T-helper 2 cell treated with Interferon-gamma antibody and Interleukin-4, amounts not matched to agents 5 μg/mL and 100 μg/mL, for 36 hours (primary cell): ENCODE data around the gene MGA.
"Not testable (repeated sequence)": the region's sequence is repeated elsewhere in the genome, so short reads cannot be mapped to it uniquely, and the experiment has no call there.

Experiments
- DNase-seq: peaks from one replicate; pipeline ENCODE4 v3.0.0; 2021; ENCODE audit warnings: low spot score
- H3K27ac Mint-ChIP-seq: one replicate; pipeline ENCODE4 v1.8.0; 2021; ENCODE audit warnings: mild to moderate bottlenecking, mixed read lengths
- H3K27me3 Mint-ChIP-seq: one replicate; pipeline ENCODE4 v1.8.0; 2021; ENCODE audit warnings: low read depth, mixed read lengths
- H3K36me3 Mint-ChIP-seq: one replicate; pipeline ENCODE4 v1.8.0; 2021; ENCODE audit warnings: low read depth, mixed read lengths
- H3K4me1 Mint-ChIP-seq: one replicate; pipeline ENCODE4 v1.8.0; 2021; ENCODE audit warnings: low read depth, mixed read lengths
- H3K4me3 Mint-ChIP-seq: one replicate; pipeline ENCODE4 v1.8.0; 2022; ENCODE audit warnings: mild to moderate bottlenecking, moderate library complexity, mixed read lengths
- H3K9me3 Mint-ChIP-seq: one replicate; pipeline ENCODE4 v1.8.0; 2021; ENCODE audit warnings: mixed read lengths

The MGA gene

DNA sequence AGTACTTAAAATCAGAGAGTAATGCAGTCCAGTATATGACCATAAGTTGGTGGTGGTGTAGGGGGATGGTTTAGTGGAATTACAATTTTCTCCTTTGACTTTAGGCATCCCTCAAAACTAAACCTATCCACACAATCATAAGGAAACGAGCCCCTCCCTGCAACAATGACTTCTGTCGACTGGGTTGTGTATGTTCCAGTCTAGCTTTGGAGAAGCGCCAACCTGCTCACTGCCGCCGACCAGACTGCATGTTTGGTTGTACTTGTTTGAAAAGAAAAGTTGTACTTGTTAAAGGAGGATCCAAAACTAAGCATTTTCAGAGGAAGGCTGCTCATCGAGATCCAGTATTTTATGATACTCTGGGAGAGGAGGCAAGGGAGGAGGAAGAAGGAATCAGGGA, 52.8 kb downstream of the MGA start:
- Mint-ChIP-seq H3K27me3 (no peaks in the 10 kb centered on the region), H3K4me3 (no peak overlapping the region), H3K36me3 (peaks cover 23% of the 10 kb centered on the region), H3K27ac (no peak overlapping the region), H3K4me1 (no peaks in the 10 kb centered on the region), H3K9me3 (no peaks in the 10 kb centered on the region)
- DNase-seq = no peak

DNA sequence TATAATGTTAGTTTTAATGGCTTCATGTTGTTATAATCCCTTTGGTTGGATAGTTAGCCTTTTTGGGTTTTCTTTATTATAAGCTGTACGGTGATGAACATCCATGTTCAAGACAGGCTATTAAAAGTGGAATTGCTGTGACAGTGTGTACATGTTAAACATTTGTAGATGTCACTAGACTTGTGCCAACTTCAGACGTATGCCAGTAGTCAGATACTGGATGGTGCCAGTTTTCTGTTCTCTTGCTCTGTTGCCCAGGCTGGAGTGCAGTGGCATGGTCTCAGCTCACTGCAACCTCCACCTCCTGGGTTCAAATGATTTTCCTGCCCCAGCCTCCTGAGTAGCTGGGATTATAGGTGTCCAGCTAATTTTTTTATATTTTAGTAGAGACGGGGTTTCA, 54.1 kb downstream of the MGA start:
- Mint-ChIP-seq H3K9me3 (no peaks in the 10 kb centered on the region), H3K4me3 (no peak overlapping the region), H3K27me3 (no peaks in the 10 kb centered on the region), H3K36me3 (peaks cover 21% of the 10 kb centered on the region), H3K4me1 (no peaks in the 10 kb centered on the region), H3K27ac (no peak overlapping the region)
- DNase-seq = no peak

DNA sequence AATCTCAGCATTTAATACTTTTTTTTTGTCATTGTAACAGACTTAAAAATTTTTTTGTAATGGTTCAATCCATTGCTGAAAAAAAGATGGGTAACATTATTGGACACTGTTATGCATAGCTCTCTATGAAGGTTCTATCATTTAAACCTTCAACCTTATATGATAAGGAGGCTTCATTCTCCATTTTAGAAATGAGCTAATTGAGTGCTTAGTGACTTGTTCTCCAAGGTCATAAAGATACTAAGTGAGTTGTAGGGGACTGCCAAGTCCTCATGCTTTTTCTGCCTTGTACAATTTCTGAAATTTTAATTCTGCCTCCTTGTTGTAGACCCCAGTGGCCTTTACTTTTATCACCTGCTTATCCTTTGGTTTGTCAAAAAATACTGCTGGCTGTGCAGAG, 56.7 kb downstream of the MGA start:
- Mint-ChIP-seq H3K4me1 (no peaks in the 10 kb centered on the region), H3K27me3 (no peaks in the 10 kb centered on the region), H3K9me3 (no peaks in the 10 kb centered on the region), H3K27ac (no peak overlapping the region), H3K36me3 (peaks cover 10% of the 10 kb centered on the region), H3K4me3 (no peak overlapping the region)
- no peak for DNase-seq

DNA sequence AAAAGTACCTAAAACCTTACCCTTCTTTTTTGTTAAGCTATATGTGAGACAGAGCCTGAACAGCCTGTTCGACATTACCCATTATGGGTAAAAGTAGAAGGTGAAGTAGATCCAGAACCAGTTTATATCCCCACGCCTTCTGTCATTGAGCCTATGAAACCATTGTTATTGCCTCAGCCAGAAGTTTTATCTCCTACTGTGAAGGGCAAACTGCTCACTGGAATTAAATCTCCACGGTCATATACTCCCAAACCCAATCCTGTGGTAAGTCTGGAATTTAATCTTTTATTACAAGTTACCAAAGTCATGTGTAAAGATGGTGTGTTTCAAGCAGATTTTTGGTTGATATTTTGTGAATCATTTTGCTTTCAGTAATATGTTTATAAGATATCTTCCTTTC, 66.9 kb downstream of the MGA start:
- Mint-ChIP-seq H3K27me3 (no peaks in the 10 kb centered on the region), H3K4me1 (peaks cover 3% of the 10 kb centered on the region), H3K9me3 (no peaks in the 10 kb centered on the region), H3K36me3 (peaks cover 5% of the 10 kb centered on the region), H3K27ac (no peak overlapping the region), H3K4me3 (no peak overlapping the region)
- DNase-seq = no peak

DNA sequence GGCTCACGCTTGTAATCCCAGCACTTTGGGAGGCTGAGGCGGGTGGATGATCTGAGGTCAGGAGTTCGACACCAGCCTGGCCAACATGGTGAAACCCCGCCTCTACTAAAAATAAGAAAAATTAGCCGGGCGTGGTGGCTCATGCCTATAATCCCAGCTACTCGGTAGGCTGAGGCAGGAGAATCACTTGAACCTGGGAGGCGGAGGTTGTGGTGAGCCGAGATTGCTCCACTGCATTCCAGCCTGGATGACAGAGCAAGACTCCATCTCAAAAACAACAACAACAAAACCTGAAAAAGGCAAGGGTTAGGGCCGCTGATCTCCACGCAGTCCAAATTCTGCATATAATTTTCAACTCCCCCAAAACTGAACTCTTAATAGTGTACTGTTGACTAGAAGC, 67.9 kb downstream of the MGA start:
- H3K36me3 Mint-ChIP-seq = not testable (repeated sequence)

DNA sequence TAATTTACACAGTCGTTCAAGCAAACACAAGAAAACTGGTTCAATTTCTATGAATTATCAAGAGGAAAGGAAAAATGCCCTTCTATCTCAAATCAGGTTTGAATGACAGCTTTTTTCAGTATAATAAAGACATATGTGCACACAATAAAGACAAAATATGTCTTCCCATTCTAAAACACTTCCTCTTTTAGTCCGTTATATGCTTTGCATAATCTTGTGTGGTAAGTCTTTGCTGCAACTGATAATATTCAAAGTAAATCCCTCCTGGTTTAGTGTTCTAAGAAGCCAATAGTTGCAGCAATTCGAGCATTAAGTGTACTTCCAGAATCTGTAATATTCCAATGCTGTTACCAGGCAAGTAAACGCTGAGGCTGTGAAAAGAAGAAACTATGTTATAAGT, 70.3 kb downstream of the MGA start:
- Mint-ChIP-seq H3K4me3 (no peak overlapping the region), H3K36me3 (peaks cover 12% of the 10 kb centered on the region), H3K9me3 (no peaks in the 10 kb centered on the region), H3K27me3 (no peaks in the 10 kb centered on the region), H3K4me1 (peaks cover 2% of the 10 kb centered on the region), H3K27ac (no peak overlapping the region)
- DNase-seq = no peak

More for the DNA sequence above, 67.9 kb downstream of the MGA start:
- H3K9me3 Mint-ChIP-seq, H3K27ac Mint-ChIP-seq, DNase-seq, H3K27me3 Mint-ChIP-seq, H3K4me3 Mint-ChIP-seq, H3K4me1 Mint-ChIP-seq: not testable (repeated sequence)

DNA sequence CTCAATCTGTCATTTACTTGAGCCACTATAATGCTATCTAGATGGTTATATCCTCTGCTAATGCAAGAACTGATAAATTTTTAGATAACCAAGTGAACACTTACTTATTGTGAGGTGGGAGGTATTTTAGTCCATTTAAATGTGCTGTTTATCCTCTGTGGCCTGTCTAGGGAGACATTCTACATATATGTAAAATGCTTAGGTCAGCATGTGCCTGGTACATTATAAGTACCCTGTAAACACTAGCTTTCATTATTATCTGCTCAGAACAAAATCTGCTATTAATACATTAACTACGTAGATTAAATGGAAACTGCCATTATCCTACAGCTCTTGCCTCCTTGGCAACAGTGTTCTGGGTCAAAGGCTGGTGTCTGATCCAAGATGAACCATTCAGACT, 72.3 kb downstream of the MGA start:
- no peak overlapping the region for H3K4me3 Mint-ChIP-seq
- H3K27me3 Mint-ChIP-seq = no peaks in the 10 kb centered on the region

DNA sequence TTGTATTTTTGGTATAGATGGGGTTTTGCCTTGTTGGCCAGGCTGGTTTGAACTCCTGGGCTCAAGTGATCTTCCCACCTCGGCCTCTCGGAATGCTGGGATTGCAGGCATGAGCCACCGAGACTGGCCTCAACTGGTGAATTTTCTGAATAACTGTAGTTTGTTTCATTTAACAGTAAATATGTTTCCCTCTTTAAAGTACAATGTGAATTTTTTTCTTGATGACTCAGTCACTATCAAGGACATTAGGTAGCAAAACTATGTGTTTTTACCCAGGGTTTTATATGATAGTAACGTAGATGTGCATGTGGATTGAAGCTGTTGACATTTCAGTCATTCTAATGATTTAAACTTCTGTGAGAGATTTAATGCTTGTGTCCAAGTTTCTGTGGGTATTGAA, 73.9 kb downstream of the MGA start:
- no peak overlapping the region for H3K27ac Mint-ChIP-seq
- no peaks in the 10 kb centered on the region for H3K9me3 Mint-ChIP-seq
- peaks cover 25% of the 10 kb centered on the region for H3K36me3 Mint-ChIP-seq
- no peaks in the 10 kb centered on the region for H3K27me3 Mint-ChIP-seq
- DNase-seq = no peak
- H3K4me1 Mint-ChIP-seq = peaks cover 2% of the 10 kb centered on the region
- H3K4me3 Mint-ChIP-seq = no peak overlapping the region

More for the DNA sequence above, 72.3 kb downstream of the MGA start:
- H3K9me3 Mint-ChIP-seq = no peaks in the 10 kb centered on the region
- no peak overlapping the region for H3K27ac Mint-ChIP-seq
- H3K36me3 Mint-ChIP-seq = peaks cover 17% of the 10 kb centered on the region
- peaks cover 2% of the 10 kb centered on the region for H3K4me1 Mint-ChIP-seq
- DNase-seq = no peak

DNA sequence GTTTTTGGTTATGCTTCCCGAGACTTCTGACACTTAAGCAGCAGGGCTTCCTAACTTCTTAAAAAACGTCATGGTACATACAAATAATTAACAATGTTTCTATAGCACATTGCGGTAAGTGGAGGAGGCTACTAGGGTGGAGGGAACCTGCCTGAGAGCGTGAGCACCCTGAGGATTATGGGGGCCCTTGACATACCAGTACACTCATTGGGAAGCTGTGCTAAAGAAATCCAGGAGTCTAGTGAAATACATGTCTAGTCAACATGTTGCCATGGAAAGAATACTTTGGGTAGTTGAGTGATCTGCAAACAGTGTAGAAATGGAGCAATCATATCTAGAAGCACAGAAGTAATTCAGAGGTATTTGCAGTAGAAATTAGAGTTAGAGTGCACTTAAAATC, 74.8 kb downstream of the MGA start:
- DNase-seq = no peak
- Mint-ChIP-seq H3K36me3 (peaks cover 29% of the 10 kb centered on the region), H3K9me3 (no peaks in the 10 kb centered on the region), H3K27ac (no peak overlapping the region), H3K4me3 (no peak overlapping the region), H3K27me3 (no peaks in the 10 kb centered on the region), H3K4me1 (peaks cover 2% of the 10 kb centered on the region)

DNA sequence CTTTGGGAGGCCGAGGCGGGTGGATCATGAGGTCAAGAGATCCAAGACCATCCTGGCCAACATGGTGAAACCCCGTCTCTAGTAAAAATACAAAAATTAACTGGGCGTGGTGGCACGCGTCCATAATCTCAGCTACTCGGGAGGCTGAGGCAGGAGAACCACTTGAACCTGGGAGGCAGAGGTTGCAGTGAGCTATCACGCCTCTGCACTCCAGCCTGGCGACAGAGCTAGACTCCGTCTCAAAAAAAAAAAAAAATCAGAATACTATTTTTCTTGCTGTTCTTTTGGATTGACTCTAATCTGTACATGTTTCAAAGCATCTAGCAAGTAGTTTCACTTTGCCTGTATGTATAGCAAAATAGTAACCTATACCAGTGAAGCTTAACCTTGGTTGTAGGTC, 75.3 kb downstream of the MGA start:
- not testable (repeated sequence) for H3K27ac Mint-ChIP-seq

DNA sequence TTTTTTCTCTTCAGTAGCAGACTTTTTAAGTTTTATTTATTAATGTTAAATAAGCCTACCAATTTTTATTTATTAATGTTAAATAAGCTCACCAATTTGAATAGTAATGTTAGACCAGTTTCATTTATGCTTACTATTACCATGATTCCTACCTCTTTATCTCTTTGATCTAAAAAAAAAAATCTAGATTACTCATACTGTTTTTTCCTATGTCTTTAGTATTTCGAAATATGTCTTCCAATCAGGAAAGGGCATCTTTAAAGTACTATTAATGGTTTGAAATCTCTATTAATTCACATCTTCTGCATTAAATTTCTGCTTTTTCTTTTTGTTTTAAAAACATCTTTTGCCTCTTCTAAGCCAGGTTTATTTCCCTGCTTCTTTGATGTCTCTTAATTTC, 86.6 kb downstream of the MGA start:
- peaks cover 30% of the 10 kb centered on the region for H3K36me3 Mint-ChIP-seq
- no peak overlapping the region for H3K27ac Mint-ChIP-seq
- no peak overlapping the region for H3K4me3 Mint-ChIP-seq
- H3K4me1 Mint-ChIP-seq = peaks cover 3% of the 10 kb centered on the region
- no peaks in the 10 kb centered on the region for H3K9me3 Mint-ChIP-seq
- no peak for DNase-seq
- no peaks in the 10 kb centered on the region for H3K27me3 Mint-ChIP-seq

More for the DNA sequence above, 75.3 kb downstream of the MGA start:
- not testable (repeated sequence) for H3K4me1 Mint-ChIP-seq, H3K4me3 Mint-ChIP-seq, DNase-seq, H3K9me3 Mint-ChIP-seq, H3K27me3 Mint-ChIP-seq
- H3K36me3 Mint-ChIP-seq = peaks cover 29% of the 10 kb centered on the region

DNA sequence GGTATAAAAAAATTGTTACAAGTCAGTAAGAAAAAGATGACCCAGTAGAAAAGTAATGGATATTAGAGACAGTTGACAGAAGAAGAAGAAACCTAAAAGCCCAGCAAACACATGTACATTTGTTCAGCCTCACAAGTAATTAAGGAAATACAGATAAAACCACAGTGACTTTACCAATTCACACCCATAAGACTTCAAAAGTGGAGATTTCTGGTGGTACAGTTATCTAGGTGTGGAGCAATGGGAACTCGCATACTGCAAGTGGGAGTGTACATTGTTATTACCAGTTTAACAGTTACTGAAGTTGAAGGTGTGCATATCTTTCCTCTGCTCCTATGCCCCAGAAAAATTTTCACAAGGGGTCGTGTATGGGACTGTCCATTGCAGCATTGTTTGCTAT, 96.0 kb downstream of the MGA start:
- Mint-ChIP-seq H3K9me3 (no peaks in the 10 kb centered on the region), H3K27me3 (no peaks in the 10 kb centered on the region), H3K36me3 (peaks cover 23% of the 10 kb centered on the region), H3K27ac (no peak overlapping the region), H3K4me3 (no peak overlapping the region), H3K4me1 (no peaks in the 10 kb centered on the region)
- DNase-seq = no peak

DNA sequence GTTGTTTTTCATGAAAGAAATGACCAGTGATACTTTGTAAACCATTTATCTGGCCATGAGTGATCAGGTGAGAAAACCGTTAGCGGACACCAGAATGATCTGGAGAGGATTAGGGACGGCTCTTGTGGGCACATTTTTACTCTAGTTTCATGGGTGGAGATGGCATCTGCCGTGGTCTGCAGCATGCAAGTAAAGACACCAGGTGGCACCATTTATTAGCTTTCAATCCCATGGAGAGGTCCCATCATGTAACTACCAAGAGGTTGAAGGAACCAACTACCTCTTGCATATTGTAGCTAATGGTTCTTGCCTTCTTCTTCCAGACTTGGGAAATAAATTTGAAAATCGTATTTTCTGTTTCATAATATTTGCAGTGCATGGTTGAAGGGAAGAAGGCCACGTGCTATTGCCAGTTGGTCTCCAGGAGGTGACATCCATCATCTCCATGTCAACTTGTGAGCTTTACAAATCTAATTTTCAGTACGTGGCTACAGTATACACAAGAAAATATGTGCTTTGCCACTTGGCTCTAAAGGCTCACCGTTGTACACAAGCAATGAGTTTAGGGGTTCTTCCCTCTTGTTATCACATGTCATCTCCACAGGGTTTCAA, 112.6 kb downstream of the MGA start:
- Mint-ChIP-seq H3K9me3 (no peaks in the 10 kb centered on the region), H3K4me3 (peak overlapping the region; percentile 92), H3K4me1 (peaks cover 37% of the 10 kb centered on the region), H3K27me3 (no peaks in the 10 kb centered on the region), H3K36me3 (peaks cover 4% of the 10 kb centered on the region), H3K27ac (peak overlapping the region; percentile 86)
- DNase-seq = peak; percentile 45

DNA sequence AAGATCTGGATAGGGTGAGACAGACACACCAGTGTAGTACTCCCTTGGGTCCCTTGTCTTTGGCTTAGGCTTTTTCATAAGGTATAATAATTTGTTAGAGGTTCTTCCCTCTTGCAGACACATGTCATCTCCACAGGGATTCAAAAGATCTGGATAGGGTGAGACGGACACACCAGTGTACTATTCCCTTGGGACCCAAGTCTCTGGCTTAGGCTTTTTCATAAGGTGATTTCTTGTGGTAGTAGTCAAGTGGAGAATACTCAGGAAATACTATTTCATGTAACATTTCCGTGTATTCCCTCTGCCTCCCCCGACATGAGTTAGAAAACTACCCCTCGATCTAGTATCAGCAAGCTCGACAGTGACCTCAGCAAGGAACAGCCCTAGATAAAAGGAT, 113.1 kb downstream of the MGA start:
- Mint-ChIP-seq H3K36me3 (peaks cover 4% of the 10 kb centered on the region), H3K9me3 (no peaks in the 10 kb centered on the region), H3K4me3 (peak overlapping the region; percentile 92), H3K27ac (peak overlapping the region; percentile 86), H3K4me1 (peaks cover 42% of the 10 kb centered on the region), H3K27me3 (no peaks in the 10 kb centered on the region)
- no peak for DNase-seq

DNA sequence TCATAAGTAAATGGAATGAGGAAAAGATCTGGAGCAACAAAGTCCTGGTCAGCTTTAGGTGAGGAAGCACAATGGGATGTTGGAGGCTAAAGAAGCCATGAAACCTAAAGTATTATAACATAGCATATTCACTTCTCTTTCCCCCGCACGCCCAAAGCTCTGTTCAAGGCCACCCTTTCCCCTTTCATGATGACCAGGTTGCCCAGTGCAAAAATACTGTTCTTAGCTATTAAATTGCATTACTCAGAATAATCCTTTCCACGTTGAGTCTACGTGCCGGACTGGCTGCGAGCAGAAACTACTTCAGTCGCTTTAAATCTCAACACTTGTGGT, 113.5 kb downstream of the MGA start:
- peak overlapping the region; percentile 92 for H3K4me3 Mint-ChIP-seq
- no peaks in the 10 kb centered on the region for H3K9me3 Mint-ChIP-seq
- H3K4me1 Mint-ChIP-seq = peaks cover 45% of the 10 kb centered on the region
- H3K36me3 Mint-ChIP-seq = peaks cover 2% of the 10 kb centered on the region
- no peaks in the 10 kb centered on the region for H3K27me3 Mint-ChIP-seq
- H3K27ac Mint-ChIP-seq = peak overlapping the region; percentile 86
- no peak for DNase-seq
